T-helper 2 cell treated with Interferon-gamma antibody and Interleukin-4, amounts not matched to agents 100 ng/mL and 5 ng/mL, for 36 hours (primary cell): ENCODE data around the gene TNKS1BP1. TPM values are rescaled to one million over a fixed set of nuclear protein-coding genes. Genes with fewer than 3 reads are reported as not detected.
"Not testable (repeated sequence)": the region's sequence is repeated elsewhere in the genome, so short reads cannot be mapped to it uniquely, and the experiment has no call there.

Source experiments
- intact Hi-C: fragments of 100-400 bp; cut with micrococcal nuclease; formaldehyde crosslinking; loops from one replicate; pipeline ENCODE4 v1.15.1; 2023
- total RNA-seq: library from RNA; stranded (reverse); gene quantifications from 2 replicates; pipeline ENCODE4 v1.2.3, GENCODE V29; 2022

TNKS1BP1 gene, protein sequence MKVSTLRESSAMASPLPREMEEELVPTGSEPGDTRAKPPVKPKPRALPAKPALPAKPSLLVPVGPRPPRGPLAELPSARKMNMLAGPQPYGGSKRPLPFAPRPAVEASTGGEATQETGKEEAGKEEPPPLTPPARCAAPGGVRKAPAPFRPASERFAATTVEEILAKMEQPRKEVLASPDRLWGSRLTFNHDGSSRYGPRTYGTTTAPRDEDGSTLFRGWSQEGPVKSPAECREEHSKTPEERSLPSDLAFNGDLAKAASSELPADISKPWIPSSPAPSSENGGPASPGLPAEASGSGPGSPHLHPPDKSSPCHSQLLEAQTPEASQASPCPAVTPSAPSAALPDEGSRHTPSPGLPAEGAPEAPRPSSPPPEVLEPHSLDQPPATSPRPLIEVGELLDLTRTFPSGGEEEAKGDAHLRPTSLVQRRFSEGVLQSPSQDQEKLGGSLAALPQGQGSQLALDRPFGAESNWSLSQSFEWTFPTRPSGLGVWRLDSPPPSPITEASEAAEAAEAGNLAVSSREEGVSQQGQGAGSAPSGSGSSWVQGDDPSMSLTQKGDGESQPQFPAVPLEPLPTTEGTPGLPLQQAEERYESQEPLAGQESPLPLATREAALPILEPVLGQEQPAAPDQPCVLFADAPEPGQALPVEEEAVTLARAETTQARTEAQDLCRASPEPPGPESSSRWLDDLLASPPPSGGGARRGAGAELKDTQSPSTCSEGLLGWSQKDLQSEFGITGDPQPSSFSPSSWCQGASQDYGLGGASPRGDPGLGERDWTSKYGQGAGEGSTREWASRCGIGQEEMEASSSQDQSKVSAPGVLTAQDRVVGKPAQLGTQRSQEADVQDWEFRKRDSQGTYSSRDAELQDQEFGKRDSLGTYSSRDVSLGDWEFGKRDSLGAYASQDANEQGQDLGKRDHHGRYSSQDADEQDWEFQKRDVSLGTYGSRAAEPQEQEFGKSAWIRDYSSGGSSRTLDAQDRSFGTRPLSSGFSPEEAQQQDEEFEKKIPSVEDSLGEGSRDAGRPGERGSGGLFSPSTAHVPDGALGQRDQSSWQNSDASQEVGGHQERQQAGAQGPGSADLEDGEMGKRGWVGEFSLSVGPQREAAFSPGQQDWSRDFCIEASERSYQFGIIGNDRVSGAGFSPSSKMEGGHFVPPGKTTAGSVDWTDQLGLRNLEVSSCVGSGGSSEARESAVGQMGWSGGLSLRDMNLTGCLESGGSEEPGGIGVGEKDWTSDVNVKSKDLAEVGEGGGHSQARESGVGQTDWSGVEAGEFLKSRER (N-terminal part only)
- total RNA-seq, result 8.5 and 9.0 TPM in 2 replicates

DNA sequence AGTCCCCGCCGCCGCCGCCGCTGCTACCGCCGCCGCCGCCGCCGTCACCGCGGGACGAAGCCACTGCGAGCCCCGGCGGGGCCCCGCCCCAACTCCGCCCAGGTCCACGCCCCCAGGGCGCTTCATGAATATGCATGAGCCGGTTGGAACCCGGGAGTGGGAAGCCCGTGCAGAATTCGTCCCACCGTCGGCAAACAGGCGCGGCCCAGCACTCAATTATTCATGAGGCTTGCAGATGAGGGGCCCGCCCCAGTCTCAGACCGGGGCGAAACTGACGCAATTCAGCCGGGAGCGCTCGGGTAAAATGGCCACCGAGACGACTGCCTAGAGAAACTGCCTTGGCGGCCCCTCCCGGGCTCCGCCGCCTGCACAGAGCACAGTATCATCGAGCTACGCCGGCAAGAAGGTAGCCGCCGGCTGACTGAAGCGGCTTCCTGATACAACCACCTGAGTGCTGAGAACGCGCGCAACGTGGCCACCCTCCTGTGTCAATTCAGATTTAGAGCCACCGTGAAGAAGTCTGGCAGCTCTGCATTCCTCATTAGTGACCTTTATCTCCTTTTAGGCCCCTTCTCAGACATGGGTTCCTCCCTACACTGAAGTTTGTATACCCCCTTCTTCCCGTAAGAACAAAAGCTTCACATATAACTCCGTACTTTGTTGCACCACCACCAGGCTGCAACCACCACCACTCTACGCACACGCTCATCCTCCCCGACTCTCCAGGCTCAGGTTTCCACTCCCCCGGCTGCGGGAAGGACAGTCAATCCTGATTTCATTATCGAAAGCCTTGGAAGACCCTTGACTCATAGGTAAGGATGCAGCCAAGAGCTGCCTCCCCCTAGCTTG, at the start of gene TNKS1BP1:
Gene TNKS1BP1, minus strand, starts transcription at position 67 of the 849 bp plus-strand sequence. CDS start 3,067 bp downstream, outside the sequence.
- intact Hi-C loops, result loop anchor here (1.0 to 5.0 kb wide), 5 partner anchors 10 to 1253 kb away; partner anchors contain the start of genes SSRP1, TIMM10 and UBE2L6

- intact Hi-C loops, result no loop called here
Measured at GRCh38 chr11:57373146-57373545, 48.4 kb upstream of the TNKS1BP1 start.

DNA sequence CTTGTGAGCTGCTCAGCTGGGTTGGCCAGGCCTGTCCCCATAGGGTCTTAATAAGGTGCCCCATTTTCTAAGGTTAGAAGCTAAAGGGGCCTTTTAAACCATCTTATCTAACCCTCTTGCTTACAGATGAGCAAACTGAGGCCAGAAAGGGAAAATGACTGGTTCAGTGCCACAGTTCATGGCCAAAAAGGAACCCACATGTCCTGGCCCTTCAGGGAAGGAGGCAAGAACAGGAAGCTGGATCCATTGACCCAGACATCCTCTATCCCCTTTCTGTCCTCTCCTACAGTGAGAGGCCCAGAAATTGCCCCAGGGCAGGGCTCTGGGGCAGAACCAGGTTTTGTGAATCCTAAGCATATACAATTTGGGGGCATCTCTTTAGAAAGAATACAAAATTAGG, 46.2 kb upstream of the TNKS1BP1 start:
- intact Hi-C loops, result no loop called here

DNA sequence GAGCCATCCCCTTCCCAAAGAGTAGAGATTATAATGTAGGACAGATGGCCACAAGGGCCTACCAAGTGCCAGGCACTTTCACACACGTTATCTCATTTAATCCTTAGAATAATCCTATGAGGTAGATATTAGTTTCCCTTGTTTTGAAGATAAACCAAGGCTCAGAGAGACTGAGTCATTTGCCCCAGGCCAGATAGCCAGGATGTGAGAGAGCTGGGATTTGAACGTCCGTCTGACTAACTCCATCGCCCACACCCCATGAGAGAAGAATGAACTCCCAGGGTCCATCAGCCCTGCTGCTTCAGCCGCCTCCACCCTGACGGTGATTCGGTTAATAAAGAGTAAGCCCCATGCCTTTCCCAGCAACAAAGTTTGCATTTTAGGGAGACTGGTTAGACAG, 45.5 kb upstream of the TNKS1BP1 start:
- intact Hi-C loops, result no loop called here

DNA sequence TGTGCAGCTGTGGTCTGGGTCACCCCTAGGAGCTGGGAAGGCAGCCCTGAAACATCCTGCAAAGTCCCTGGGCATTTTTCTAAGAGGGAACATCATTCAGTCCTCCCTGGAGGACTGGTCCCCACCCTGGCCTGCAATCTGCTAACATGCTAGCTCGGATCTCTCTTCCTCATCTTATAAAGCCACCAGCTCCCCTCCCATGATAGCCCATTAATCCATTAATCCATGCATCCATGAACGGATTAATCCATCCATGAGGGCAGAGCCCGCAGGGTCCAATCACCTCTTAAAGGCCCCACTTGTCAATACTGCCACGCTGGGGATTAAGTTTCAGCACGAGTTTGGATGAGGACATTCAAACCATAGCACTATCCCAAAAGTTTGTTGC, 44.1 kb upstream of the TNKS1BP1 start:
- intact Hi-C loops, result no loop called here

GRCh38 chr11:57368106-57368844, 43.5 kb upstream of the TNKS1BP1 start:
- intact Hi-C loops, result no loop called here

DNA sequence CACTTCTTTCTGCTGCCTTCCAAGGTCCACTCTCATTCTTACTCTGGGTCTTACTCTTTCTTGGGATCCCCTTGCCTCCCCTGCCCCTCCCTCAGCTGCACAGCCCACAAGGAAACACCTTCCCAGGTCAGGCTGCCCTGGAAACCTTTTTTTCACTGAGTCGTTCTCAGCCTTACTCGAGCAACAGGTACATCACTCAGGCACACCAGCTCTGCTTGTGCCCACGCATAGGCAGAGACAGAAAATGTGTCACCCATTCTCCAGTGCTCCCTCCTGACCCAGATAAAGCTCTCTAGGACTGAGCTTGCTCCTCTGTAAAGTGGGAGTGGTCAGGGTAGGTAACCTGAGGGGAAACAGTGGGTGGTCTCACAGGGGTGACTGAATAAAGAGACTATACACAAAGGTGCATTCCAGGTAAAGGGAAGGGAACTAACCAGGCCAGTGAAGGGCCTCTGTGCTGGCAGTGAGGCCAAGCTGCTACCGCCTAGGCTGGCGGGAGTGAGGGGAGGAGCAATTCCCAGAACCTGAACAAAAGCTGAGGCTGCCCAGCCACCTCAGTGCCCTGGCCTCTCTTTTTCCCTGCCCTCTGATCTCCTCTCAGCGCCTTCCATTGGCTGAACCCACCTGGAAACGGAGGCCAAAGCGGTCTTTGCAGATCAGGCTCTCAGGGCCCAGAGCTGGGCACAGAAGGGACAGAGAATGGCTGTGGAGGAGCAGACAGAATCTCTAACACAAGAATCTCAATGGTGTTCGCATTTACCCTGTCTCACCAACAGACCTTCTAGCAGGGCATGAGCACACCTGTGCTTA, 40.3 kb upstream of the TNKS1BP1 start:
- intact Hi-C loops, result no loop called here

DNA sequence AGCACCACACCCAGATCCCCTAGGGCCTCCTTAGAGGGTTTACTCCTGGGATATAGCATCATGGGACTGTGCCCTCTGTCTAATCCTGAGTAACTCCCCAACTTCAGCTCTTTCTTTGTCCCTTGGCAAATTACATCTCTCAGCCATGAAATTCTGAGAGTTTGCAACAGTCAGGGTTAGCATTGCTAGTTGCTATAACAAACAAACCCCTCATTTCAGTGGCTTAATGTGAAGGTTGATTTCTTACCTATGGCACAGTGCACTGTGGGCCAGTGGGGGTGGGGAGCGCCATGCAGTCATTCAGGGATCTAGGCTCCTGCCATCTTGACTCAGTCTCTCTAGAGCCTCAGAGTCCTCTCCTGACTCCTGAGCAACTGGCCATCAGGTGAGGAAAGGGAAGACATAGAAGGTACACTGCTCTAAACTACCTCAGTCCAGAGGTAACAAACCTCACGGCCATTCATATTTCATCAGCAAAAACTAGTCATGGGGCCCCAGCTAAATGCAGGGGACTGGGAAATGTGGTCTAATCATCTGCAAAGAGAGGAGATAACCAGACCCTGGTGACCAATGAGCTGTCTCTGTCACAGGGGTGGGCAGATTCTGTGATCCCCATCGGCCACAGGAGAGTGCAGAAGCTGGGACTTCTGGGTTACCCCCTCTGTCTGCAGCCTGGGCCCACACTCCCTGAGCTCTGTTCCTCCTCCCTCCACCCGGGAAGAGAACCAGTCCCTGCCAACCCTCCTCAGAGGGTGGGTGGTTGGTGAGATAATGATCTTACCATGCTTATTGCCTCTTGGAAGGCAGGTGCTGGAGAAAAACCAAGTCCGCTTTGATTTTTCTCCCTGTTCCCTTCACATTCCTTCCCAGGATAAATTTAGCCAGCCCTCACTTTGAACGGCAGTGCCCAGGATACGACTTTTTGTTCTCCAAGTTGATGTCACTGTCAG, 38.7 kb upstream of the TNKS1BP1 start:
- intact Hi-C loops, result no loop called here

GRCh38 chr11:57361926-57362325, 37.2 kb upstream of the TNKS1BP1 start:
- intact Hi-C loops, result no loop called here

DNA sequence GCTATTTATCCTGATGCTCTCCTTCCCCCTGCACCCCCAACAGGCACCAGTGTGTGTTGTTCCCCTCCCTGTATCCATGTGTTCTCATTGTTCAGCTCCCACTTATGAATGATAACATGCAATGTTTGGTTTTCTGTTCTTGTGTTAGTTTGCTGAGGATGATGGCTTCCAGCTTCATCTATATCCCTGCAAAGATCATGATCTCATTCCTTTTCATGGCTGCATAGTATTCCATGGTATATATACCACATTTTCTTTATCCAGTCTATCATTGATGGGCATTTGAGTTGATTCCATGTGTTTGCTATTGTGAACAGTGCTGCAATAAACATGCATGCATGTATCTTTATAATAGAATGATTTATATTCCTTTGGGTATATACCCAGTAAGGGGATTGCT, 36.7 kb upstream of the TNKS1BP1 start:
- intact Hi-C loops, result not testable (repeated sequence)

- intact Hi-C loops, result no loop called here
Measured at GRCh38 chr11:57360991-57361390, 36.2 kb upstream of the TNKS1BP1 start.

DNA sequence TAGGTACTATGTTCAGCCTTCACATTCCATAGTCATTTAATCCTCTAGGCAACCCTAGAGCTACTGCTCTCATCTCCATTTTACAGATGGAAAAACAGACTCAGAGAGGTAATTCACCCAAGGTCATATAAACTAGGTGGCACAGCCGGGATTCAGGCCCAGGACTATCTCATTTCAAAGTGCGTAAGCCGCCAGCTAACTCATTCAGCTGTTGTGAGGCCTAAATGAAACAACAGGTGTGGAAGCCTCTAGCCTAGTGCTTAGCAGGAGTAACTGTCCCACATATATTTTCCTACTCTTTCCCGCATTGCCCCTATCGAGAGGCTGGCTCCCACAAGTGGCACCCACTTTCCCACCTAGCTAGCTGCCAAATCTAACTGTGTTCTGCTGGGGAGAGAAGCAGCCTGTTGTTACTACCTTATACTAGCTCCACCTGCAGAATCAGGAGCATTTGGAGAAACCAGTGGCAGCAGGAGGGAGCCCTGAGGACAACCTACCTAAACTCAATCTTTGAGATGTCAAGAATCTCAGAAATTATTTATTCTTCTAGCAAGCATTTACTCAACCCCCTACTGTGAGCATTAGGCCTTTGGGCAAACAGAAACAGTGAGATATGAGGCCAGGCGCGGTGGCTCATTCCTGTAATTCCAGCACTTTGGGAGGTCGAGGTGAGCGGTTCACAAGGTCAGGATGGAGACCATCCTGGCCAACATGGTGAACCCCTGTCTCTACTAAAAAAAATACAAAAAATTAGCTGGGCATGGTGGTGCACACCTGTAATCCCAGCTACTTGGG, 35.3 kb upstream of the TNKS1BP1 start:
- intact Hi-C loops, result no loop called here

DNA sequence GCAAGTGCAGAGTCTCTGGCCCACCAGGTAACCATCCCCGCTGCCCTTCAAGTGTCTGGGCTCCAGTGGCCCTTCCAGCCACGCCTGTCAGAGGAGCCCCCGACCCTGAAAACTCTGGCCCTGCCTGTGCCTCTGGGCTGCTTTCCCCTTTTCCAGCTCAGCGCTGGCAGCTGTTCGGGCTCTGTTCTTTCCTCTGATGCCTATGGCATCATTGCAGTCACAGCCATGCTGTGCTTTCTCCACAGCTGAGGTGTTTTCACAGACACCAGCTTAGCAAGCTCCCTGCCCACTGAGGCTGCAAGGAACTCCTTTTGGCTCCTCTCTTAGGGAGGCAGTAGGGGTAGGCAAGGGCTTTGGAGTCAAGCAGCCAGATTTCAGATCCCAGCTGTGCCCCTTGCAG, 34.6 kb upstream of the TNKS1BP1 start:
- intact Hi-C loops, result no loop called here

DNA sequence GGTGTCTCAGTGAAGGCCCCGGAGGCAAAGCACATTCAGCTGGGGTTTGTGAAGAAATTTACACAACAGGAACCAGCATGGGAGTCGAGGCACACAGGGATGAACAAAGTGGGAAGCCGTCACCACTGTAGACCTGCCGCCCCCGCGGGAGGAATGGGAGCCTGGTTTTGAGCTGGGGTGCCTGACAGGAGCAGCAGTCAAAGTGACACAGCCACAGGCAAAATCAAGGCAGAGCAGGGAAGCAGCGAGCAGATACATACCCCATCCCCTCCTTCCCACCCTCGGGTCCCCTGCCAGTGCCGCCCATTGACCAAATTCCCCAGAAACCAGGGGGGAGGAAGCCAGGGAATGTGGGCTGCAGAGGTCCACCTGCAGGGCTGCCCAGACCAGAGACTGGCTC, 34.2 kb upstream of the TNKS1BP1 start:
- intact Hi-C loops, result no loop called here

- intact Hi-C loops, result no loop called here
Measured at GRCh38 chr11:57358543-57358961, 33.8 kb upstream of the TNKS1BP1 start.

DNA sequence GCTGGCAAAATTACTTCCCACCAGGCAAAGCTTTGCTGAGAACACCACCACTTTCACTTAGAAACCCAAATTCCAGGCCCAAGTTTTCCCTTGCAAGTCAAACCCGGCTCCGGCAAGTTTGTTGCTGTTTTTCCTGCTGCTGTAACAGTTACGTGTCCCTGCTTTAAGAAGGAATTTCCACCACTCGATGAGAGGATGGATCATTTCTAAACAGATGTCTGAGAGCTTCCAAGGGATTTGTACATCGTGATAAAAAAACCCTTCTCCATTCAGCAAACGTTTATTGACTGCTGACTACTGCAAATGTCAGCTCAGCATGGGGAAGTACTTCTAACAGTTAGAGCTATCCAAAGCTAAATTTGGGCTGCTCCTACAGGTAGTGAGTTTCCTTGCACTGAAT, 33.1 kb upstream of the TNKS1BP1 start:
- intact Hi-C loops, result no loop called here

DNA sequence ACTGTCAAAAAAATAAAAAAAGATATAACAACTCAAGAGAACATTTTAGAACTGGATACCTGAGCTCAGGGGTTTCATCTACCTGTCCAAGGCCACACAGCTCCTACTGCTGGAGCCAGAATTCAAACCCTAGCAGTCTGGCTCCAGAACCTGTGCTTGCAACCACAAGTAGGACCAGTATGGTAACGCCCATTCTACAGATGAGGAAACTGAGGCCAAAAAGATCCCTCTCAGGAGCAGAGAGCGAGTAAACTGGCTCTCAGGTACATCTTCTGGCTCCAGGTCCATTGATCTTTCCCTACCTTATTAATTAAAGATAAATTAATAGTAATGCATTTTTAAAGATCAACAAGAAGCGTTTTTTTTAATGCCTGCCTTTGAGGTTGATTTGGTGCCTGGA, 32.6 kb upstream of the TNKS1BP1 start:
- intact Hi-C loops, result no loop called here
